GM18519 (cell line): Measurements from ENCODE around the gene GMDS.
A peak's percentile ranks its signal among the peaks of the same experiment; 100 is the strongest.
"Not testable (repeated sequence)": the region's sequence is repeated elsewhere in the genome, so short reads cannot be mapped to it uniquely, and the experiment has no call there.

ENCODE experiments used
- ATAC-seq: cut with Tn5 transposase; IDR thresholded peaks from one replicate; pipeline ENCODE4 v1.9.1; 2021; ENCODE audit warnings: mild to moderate bottlenecking, moderate library complexity; ENCODE audit not compliant: unreplicated experiment, low FRiP score

The GMDS gene

DNA sequence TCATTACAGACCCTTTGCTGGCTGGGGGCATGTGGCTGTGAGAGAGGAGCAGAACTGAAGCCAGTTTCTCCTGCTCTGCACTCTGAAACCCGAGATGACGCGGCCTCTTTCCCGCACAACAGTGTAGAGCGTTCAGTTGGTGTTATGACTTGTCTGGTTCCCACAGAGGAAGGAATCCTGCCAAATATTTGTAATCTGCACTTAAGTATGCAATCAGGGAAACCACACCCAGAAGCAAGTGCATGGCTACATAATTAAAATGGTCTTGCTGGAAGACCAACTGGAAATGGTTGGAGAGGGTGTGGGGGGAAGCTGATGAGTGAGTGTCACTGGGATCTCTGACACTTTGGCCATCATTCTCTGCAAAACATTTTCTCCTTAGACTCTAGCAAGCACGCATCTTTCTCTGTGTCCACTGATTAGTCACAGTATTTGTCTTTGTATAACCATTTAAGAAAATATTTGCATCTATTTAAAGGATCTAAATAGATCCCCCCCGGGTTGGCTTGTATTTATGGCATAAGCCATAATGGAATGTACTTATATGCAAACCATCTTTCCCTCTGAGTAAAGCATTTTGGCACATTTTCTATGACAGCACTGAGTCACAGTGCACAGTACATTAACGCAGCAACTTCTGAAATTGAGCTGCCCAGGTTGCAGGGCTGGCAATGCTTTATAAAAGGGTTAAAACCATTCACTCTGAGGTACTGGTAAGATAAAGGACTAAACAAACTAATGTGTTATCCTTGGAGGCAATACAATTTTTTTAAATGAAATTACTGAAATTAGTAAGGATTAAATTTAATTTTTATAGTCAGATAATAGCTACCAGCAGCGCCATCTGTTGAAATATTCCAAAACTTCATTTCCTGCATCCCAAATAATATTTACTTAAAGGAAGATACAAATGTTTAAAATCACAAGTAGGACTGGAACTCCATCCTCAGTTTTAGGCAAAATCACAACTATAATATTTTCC, 559.0 kb downstream of the GMDS start:
- no peak for ATAC-seq

DNA sequence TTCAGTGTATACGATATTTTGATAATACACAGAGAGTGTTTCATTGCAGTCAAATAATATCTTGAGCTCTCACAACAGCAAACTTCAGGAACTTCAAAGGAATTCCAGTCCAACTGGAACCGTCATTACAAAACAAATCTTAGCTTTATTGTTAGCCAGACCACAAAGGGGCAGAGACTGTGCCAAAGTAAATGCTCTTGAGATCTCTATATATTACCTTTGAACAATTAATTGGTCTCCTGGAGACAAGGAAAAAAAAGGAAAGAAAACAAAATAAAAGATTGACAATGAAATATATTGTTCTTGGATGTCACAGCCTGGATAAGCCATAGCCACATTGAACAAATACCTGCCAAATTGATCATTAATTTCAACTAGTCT, 565.7 kb downstream of the GMDS start:
- ATAC-seq: no peak

DNA sequence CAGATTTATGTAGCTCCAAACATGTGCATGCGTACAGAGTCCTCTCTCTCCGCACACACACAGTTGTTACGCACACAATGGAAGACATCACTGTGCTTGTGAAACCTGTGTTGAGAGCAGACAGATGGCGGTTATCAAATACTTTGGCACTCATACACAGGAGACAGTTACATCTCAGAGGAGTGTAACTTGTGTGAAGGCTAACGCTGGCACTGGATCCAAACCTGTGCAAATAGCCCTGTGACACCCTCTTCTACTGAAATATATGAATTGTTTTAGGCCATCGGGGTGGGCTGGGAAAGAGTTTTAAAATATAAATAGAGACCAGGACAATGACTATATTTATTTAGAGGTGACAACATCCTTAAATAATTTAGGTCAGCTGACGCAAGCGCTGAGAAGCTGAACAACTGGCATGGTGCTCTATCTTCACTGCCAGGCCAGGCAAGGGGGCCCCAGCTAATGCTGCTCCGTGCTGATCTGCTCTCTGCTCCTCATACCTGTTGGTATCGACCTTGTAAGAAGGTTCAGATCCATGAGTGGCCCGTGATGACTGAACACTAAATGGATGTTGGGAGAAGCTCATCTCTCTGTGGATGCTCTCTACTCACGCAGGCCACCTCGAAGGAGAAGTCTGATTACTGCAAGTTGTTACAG, 566.2 kb downstream of the GMDS start:
- no peak for ATAC-seq

DNA sequence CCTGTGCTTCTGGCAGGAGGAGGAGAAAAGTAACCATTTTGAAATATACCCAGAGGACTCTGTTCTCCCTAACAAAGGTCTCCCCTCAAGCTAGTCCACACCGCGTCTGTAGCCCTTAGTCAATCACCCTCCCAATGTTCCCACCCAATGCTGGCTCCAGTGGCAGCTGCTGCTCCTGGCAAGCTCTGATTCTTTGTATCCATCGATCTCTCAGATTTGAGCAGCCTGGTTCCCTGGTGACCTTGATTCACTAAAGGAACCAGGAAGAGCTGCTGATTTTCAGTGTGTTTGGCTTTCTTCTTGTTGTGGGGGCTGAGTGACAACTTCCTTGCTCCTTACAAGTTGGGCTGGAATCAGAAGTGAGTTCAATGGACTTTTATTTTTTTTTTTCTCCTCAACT, 567.2 kb downstream of the GMDS start:
- ATAC-seq: no peak

DNA sequence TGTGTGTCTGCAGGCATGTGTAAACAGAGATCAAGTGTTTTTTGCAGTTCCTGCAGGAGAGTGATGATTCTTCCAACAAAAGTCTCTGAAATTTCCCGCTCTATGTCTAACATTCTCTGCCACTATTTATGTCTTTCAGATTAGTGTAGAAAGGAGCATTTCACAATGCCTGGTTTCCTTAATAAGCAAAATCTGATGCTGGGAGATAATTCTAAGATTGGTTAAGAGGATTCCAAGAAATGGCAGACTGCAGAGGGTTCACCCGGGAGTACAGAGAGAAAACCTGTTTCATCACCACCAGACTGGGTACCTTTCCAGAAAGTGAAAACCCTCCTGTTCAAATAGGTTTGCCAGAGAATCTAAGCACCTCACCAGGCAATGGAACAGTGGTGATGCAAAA, 573.0 kb downstream of the GMDS start:
- ATAC-seq: no peak

DNA sequence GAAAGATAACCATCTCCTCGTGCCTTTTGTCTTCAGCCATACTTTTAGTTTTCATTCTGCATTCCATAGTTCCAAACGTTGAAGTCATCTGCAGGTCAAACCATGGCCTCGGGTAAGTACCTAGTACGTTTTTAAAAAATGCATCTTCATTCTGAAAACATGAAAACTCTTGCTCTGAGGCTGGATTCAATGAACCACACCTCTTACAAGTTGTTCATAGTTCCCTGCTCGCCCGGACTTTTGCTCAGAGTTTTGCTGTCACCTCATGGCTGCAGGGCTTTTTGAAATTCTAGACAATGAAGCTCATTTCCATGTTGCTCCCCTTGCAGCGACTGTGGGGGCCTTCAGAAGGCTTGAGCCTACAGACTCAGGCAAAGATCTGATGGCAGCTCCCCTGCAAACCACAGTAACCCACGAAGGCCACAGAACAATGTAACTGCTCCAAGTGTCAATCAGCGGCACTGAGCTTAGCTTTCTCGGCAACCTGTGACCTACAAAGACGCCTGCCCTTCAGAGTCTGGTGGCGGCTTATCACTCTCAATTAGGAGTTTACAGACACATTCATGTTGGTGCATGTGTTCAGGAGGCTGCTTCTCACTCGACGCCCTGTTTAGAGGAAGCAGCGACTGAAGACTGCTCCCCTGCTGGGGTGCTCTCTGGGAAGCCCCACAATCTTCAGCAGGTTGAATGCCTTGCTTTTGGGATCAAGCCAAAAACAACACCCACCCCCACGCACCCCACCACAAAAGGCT, 574.5 kb downstream of the GMDS start:
- no peak for ATAC-seq

DNA sequence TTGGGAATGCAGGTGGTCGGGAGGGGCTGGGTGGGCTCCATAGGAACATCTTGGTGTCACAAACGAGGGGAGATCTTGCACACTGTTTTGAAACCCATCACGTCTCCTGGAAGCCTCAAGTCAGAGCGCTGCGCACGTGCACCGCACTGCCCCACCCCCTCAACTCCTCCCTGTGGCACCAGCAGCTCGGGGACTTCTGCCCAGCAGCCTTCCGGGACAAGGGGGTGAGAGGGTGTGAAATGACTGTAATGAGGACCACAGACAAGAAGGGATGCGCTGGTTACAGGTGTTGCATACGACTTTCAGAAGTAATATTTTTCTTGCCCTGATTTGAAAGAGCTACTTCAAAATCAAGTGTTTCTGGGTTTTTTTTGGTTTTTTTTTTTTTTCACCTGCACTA, 575.4 kb downstream of the GMDS start:
- no peak for ATAC-seq

DNA sequence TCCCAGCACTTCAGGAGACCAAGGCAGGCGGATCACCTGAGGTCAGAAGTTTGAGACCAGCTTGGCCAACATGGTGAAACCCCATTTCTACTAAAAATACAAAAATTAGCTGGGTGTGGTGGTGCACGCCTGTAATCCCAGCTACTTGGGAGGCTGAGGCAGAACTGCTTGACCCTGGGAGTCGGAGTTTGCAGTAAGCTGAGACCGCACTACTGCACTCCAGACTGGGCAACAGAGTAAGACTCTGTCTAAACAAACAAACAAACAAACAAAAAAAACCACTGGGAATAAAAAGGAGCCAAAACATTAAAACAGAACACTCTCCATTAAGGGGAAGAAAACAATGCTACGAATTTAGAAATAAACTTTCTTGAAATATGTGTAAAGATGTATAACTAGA, 576.9 kb downstream of the GMDS start:
- not testable (repeated sequence) for ATAC-seq

DNA sequence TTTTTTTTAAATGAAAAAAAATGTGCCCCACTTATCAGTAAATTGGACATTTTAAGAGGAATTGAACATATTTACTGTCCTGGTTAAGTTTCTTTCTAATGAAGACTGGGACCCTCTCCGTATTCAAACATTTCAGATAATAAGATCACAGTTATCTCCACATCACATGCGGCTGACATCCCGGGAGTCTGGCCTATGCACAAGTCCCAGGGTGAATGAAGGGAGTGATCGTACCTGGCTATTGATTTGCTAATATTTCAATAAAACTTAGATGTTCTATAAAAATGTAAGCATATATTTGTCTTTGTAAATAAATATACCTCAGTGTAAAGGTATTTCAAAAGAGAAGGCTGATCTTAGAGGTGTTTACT, 577.6 kb downstream of the GMDS start:
- ATAC-seq: no peak

DNA sequence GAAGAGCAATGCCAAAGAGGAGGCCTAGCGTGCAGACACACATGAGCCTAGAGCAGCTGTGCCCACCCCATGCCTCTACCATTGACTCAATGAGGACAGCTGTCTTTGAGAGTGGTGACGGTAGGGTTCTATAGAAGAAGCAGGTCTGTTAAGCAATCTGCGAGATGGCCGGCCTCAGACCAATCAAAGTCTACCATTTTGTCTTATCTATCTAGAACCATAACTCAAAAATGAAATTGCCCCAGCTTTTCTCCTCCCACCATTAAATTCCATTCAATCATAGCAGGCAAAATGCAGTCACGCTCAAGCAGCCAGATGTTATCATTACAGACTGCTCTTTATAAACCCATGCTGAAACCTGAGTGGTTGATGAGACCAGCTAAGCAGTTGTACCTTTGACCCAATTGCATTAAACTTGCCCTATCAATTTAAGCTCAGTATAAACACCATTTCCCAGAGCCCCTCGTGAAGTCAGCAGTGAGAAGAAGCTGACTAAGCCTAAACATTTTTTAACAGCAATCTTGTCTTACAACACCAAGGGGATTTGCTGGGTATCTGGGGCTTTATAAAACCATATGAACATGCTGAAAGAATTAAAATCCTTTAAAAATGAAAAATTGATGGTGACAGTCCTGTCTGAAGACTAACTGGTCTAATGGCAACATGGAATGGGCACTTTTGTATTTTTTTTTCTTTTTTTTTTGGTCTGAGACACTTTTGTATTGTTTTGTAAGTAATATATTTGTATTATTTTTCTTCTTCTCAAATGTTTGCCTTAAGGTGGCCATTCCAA, 578.2 kb downstream of the GMDS start:
- no peak for ATAC-seq

DNA sequence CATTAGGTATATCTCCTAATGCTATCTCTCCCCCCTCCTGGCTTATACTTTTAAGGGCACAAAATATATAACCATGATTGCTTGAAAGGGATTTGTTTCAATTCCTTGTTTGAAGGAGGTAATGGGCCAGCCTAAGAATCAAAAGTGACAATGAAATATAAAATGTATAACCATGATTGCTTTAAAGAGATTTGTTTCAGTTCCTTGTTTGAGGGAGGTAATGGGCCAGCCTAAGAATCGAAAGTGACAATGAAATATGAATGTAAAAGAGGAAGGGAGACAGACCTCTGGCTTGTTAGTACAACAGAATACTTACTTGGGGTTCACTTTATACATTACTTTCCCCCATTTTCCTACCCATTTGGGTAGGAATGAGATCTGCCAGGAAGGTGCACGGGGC, 580.2 kb downstream of the GMDS start:
- peak; percentile 81 for ATAC-seq

DNA sequence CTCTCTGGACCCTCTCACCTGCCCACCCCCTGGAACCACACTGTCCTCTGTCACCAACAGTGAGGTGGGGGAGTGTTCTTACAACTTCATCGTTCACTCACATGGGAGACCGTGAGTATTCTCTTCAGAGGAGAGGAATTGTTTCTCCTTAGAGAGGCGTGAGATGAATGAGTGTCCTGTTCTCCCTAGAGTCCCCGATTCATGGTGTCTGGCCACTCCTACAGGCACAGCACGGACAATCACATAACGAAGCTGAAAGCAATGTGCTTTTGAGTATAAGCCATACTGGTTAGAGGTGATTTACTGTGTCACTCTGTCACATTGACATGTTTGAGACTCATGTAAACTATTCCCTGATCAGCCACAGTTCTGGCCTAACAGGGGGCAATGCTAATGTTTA, 581.1 kb downstream of the GMDS start:
- ATAC-seq: no peak

DNA sequence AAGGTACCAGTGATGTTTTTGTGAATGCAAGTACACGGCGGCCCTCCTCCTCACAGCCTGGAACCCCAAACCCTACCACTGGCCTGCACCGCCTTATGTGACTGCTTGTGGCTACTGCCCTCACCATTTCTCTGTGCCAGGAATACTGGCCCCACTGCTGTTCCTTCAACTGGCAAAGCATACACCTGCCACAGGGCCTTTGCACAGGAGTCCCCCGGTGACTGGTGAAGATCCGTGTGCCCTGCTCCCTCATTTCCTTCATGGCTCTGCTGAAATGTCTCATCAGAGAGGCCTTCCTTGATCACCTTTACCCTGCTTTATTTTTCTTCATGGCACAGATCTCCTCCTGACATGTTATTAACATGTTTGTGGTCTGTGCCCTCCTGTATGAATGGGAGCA, 581.9 kb downstream of the GMDS start:
- ATAC-seq: no peak

DNA sequence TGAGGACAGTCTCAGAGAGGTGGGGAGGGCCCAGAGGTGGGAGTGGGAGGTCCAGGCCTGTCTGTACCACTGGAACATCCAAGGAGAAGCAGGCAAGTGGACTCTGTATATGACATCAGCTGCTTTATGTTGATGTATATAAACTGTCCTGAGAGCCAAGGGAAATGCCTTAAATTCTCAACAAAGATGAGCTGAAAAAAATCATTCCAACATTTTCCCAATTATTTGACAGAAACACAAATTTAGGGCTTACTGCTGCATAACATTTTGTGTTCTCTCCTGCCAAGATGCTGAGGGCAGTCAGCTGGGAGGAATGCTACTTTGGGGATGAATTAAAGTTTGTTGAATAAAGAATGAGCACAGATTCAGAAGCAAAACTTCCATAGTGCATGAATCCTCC, 582.9 kb downstream of the GMDS start:
- ATAC-seq: no peak

DNA sequence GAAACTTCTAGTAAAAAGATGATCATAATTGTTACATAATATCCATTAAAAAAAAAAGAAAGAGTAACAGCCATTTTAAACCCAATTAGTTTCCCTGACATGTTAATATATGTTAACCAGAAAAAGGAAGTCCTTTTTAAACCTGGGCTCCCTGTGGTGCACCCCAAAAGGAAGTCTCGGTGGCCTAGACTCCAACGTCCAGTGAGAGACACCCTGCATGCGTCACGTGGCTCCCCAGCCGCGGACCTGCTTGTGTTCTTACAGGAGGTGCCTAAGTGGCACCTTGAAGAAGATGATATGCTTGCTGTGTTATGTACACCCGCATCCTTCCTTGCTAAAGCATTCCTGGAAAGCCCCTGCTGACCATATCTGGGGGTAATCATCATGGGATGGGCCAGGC, 585.6 kb downstream of the GMDS start:
- ATAC-seq: no peak

DNA sequence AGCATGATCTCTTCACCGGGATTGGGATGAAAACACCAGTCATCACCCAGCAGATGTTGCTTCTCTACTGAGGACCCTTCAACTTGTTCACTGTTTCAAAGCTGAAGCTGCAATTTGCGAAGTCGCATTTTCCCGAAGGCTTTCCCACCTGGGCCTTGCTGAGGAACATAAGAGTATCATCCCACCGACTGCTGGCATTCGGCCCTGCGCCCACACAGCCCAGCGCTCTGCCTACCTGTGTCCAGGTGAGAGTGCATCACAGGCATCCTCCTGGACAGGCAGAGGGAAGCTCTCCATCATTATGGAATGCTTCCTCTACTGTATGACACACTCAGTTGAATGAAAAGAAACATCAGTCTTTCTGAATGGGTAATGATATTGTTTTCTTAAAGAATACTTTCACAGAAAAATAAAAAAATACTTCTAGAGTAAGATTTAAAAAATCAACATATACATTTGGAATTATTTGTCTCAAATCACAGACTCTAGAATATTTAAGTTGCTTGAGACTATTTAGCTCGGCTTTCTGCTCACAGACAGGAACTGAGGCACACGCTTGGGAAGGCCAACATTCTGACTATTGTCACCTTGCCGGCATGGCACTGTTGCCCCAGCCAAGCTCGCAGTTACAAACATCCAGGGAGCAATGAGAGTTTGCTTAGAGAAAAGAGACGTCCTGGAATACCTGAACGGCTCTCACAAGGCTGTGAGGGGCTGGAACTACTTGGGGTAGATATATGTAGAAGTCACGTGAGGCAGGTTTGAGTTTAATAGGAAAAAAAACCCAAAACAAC, 587.0 kb downstream of the GMDS start:
- ATAC-seq: no peak

DNA sequence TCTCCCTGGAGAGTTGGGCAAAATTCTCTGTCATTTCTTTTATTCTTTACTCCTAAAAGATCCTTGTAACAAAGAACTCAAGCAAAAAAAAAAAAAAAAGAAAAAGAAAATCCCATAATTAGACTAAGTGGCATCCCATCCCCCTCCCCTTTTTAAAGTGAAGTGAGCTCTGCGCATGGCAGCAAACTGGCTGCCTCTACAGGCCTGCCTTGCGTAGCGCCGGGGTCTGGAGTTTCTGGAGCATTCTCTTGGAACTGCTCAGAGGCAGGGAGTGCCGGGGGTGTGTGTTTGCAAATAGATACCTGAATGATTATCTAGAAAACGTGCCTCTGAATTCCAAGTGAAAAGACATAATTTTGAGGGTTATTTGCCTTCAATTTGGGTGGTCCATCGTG, 587.6 kb downstream of the GMDS start:
- ATAC-seq: no peak

DNA sequence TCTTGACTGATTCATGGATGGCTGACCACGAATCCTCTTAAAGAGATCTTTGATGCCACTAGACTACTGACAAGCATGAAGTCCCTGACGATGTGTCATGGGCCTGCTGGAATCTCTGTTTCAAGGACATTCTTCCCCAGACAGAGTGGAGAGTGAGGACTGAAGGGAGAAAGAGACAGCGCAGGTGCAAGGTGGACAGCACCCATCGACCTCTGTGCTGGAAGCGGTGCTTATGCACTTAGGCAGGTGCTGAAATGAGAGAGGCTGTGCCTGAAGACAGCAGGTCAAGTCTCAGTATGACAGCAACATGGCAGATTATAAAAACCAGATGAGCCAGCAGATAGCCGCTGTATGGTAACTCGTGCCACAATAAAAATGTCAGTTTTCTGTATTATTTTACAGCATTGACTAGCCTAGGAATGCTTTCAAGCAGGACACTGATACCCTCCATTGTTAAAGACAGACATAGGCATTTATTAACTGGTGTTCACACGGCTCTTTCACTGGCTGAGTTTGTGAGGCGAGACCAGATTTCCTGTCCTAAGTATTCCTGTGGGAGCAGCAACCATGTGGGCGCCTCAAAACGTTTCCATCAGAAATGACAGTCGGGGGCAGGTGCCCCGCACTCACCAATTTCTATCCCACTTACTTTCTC, 588.2 kb downstream of the GMDS start:
- no peak for ATAC-seq

DNA sequence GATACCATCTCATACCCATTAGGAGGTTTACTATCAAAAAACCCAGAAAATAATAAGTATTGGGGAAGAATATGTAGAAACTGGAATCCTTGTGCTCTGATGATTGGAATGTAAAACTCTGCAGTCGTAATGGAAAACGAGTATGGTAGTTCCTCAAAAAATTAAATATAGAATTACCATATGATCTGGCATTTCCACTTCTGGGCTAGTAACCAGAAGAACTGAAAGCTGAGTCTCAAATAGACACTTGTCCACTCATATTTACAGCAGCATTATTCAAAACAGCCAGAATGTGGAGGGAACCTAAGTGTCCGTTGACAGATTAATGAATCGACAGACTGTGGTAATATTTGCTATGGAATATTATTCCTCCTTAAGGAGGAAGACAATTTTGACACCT, 591.4 kb downstream of the GMDS start:
- no peak for ATAC-seq
